Effector memory CD4-positive, alpha-beta T cell (primary cell): ENCODE measurements around the gene COA6.
"Not testable (repeated sequence)": the region's sequence is repeated elsewhere in the genome, so short reads cannot be mapped to it uniquely, and the experiment has no call there.

Source experiments
- DNase-seq, 3 donors: peaks; one replicate each; pipeline ENCODE4 v3.0.0-alpha.2; 2020
- H3K27ac ChIP-seq: 2 replicates; pipeline ENCODE4 v1.7.0; 2013; ENCODE audit warnings: mild to moderate bottlenecking, low read length, moderate library complexity; ENCODE audit not compliant: insufficient read depth, poor library complexity, severe bottlenecking
- H3K27me3 ChIP-seq: replicated peaks from 2 replicates; pipeline ENCODE4 v1.7.0; 2013; ENCODE audit warnings: mild to moderate bottlenecking, low read length; ENCODE audit not compliant: insufficient read depth, control insufficient read depth, poor library complexity, severe bottlenecking
- H3K36me3 ChIP-seq: 2 replicates; pipeline ENCODE4 v1.7.0; 2013; ENCODE audit warnings: mild to moderate bottlenecking, low read length, moderate library complexity; ENCODE audit not compliant: control insufficient read depth, insufficient read depth
- H3K4me1 ChIP-seq: 2 replicates; pipeline ENCODE4 v1.7.0; 2013; ENCODE audit warnings: low read length, mild to moderate bottlenecking; ENCODE audit not compliant: control insufficient read depth, insufficient read depth, poor library complexity, severe bottlenecking
- H3K4me3 ChIP-seq: 2 replicates; pipeline ENCODE4 v1.7.0; 2013; ENCODE audit warnings: low read length, low read depth, mild to moderate bottlenecking; ENCODE audit not compliant: insufficient read depth, poor library complexity, severe bottlenecking
- H3K9me3 ChIP-seq: 2 replicates; pipeline ENCODE4 v1.7.0; 2013; ENCODE audit warnings: mild to moderate bottlenecking, low read length, moderate library complexity; ENCODE audit not compliant: control insufficient read depth

COA6 gene

GRCh38 chr1:234369033-234369430, 4.2 kb upstream of the COA6 start:
- H3K9me3 ChIP-seq = no peaks in the 10 kb centered on the region
- H3K27me3 ChIP-seq = no peaks in the 10 kb centered on the region
- H3K27ac ChIP-seq = no peak overlapping the region
- DNase-seq = no peak
- H3K36me3 ChIP-seq = no peaks in the 10 kb centered on the region
- peaks cover 4% of the 10 kb centered on the region for H3K4me1 ChIP-seq
- H3K4me3 ChIP-seq = no peak overlapping the region

GRCh38 chr1:234369784-234370183, 3.5 kb upstream of the COA6 start:
- no peaks in the 10 kb centered on the region for H3K9me3 ChIP-seq
- no peak overlapping the region for H3K4me3 ChIP-seq
- peaks cover 12% of the 10 kb centered on the region for H3K4me1 ChIP-seq
- DNase-seq = no peak
- H3K36me3 ChIP-seq = no peaks in the 10 kb centered on the region
- no peak overlapping the region for H3K27ac ChIP-seq
- H3K27me3 ChIP-seq = no peaks in the 10 kb centered on the region

- DNase-seq = no peak
- Histone ChIP-seq H3K27me3 (no peaks in the 10 kb centered on the region), H3K9me3 (no peaks in the 10 kb centered on the region), H3K4me3 (no peak overlapping the region), H3K36me3 (peaks cover 5% of the 10 kb centered on the region), H3K27ac (no peak overlapping the region), H3K4me1 (peaks cover 15% of the 10 kb centered on the region)
Measured at GRCh38 chr1:234371414-234371813, 1.8 kb upstream of the COA6 start.

- Histone ChIP-seq H3K36me3 (peaks cover 8% of the 10 kb centered on the region), H3K4me1 (peaks cover 15% of the 10 kb centered on the region), H3K9me3 (no peaks in the 10 kb centered on the region), H3K27ac (no peak overlapping the region), H3K27me3 (no peaks in the 10 kb centered on the region), H3K4me3 (peak overlapping the region; percentile 89)
- DNase-seq = no peak
Measured at GRCh38 chr1:234372011-234372757, 1.1 kb upstream of the COA6 start.

- Histone ChIP-seq H3K4me1 (peaks cover 15% of the 10 kb centered on the region), H3K36me3 (peaks cover 21% of the 10 kb centered on the region), H3K4me3 (peak overlapping the region; percentile 89), H3K9me3 (no peaks in the 10 kb centered on the region), H3K27ac (peak overlapping the region; percentile 93), H3K27me3 (no peaks in the 10 kb centered on the region)
- no peak for DNase-seq
Measured at GRCh38 chr1:234373959-234374254, 651 bp downstream of the COA6 start.

- no peak overlapping the region for H3K27ac ChIP-seq
- H3K27me3 ChIP-seq = no peaks in the 10 kb centered on the region
- H3K4me1 ChIP-seq = peaks cover 15% of the 10 kb centered on the region
- no peaks in the 10 kb centered on the region for H3K9me3 ChIP-seq
- no peak for DNase-seq
- H3K4me3 ChIP-seq = no peak overlapping the region
- H3K36me3 ChIP-seq = peaks cover 31% of the 10 kb centered on the region
Measured at GRCh38 chr1:234375672-234376071, 2.4 kb downstream of the COA6 start.

- not testable (repeated sequence) for H3K9me3 ChIP-seq, H3K4me3 ChIP-seq, DNase-seq, H3K4me1 ChIP-seq, H3K27me3 ChIP-seq, H3K27ac ChIP-seq
- H3K36me3 ChIP-seq = peaks cover 34% of the 10 kb centered on the region
Measured at GRCh38 chr1:234379591-234380109, 6.4 kb downstream of the COA6 start.

GRCh38 chr1:234381699-234382555, 8.7 kb downstream of the COA6 start:
- H3K4me1 ChIP-seq = no peaks in the 10 kb centered on the region

GRCh38 chr1:234386122-234386521, 12.9 kb downstream of the COA6 start:
- no peak for DNase-seq
- Histone ChIP-seq H3K27ac (no peak overlapping the region), H3K9me3 (no peaks in the 10 kb centered on the region), H3K27me3 (no peaks in the 10 kb centered on the region), H3K4me3 (no peak overlapping the region), H3K4me1 (no peaks in the 10 kb centered on the region), H3K36me3 (peaks cover under 1% of the 10 kb centered on the region)

More at GRCh38 chr1:234381699-234382555, 8.7 kb downstream of the COA6 start:
- H3K27me3 ChIP-seq = no peaks in the 10 kb centered on the region
- H3K9me3 ChIP-seq = no peaks in the 10 kb centered on the region
- peaks cover 26% of the 10 kb centered on the region for H3K36me3 ChIP-seq
- no peak overlapping the region for H3K27ac ChIP-seq
- H3K4me3 ChIP-seq = no peak overlapping the region
- no peak for DNase-seq

- DNase-seq = no peak
- Histone ChIP-seq H3K4me1 (no peaks in the 10 kb centered on the region), H3K36me3 (peaks cover 3% of the 10 kb centered on the region), H3K27me3 (no peaks in the 10 kb centered on the region), H3K27ac (no peak overlapping the region), H3K4me3 (no peak overlapping the region), H3K9me3 (no peaks in the 10 kb centered on the region)
Measured at GRCh38 chr1:234388094-234388493, 14.8 kb downstream of the COA6 start.
